ENCODE results near the gene CYTH4. TPM values are rescaled to one million over a fixed set of nuclear protein-coding genes. Genes with fewer than 3 reads are reported as not detected.
"Not testable (repeated sequence)": the region's sequence is repeated elsewhere in the genome, so short reads cannot be mapped to it uniquely, and the experiment has no call there.

The CYTH4 gene
- total and polyA plus RNA-seq, 9 donors, result 2.4 to 14.5 (median 6.2) TPM

DNA sequence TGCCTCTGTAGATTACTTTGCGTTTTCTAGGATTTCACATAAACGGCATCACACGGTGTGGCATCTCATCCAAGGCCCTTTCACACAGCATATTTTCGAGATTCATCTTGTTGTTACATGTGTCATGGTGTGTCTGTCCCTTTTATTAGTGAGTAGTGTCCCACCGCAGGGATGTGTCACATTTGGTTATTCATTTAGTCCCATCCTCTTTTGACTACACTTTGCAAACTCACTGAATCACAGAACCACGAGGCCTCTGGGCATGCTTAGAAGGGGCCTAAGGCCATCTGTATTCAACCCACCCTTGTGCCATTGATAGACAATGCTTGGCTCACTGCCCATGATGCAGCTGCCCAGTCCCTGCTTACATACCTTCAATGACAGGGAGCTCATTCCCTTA, 34.1 kb upstream of the CYTH4 start:
- no peaks in the 10 kb centered on the region for H3K27me3 ChIP-seq
- no peak for DNase-seq
- 61 to 74% (median 62%) methylated on average over 6 of the region's 6 CpGs for WGBS, 3 donors

DNA sequence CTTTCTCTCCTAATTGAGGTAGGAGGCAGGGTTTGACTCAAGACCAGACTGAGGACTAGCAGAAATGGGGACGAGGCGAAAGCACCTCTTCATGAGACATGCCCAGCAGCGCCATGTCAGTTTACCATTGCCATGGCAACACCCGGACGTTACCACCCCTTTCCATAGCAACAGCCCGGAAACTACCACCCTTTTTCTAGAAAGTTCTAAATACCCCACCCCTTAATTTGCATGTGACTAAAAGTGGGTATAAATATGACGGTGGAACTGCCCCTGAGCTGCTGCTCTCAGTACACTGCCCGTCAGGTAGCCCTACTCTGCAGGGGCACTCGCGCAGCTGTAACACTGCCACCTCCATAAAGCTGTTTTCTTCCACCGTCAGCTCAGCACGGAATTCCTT, 32.3 kb upstream of the CYTH4 start:
- WGBS, 3 donors, result 71 to 86% (median 80%) methylated on average over 12 of the region's 12 CpGs
- no peak for DNase-seq
- no peak for TF ChIP-seq POLR2A (IDR thresholded peaks at IDR 0.05)

More for the DNA sequence above, 34.1 kb upstream of the CYTH4 start:
- no peaks in the 10 kb centered on the region for H3K4me1 ChIP-seq (ENCODE audit: insufficient read depth)
- intact Hi-C loops (cut with DNase I), result no loop called here
- no peak overlapping the region for H3K4me3 ChIP-seq
- no peak overlapping the region for H3K27ac ChIP-seq
- no peaks in the 10 kb centered on the region for H3K9me3 ChIP-seq
- TF ChIP-seq, protein P1, sequence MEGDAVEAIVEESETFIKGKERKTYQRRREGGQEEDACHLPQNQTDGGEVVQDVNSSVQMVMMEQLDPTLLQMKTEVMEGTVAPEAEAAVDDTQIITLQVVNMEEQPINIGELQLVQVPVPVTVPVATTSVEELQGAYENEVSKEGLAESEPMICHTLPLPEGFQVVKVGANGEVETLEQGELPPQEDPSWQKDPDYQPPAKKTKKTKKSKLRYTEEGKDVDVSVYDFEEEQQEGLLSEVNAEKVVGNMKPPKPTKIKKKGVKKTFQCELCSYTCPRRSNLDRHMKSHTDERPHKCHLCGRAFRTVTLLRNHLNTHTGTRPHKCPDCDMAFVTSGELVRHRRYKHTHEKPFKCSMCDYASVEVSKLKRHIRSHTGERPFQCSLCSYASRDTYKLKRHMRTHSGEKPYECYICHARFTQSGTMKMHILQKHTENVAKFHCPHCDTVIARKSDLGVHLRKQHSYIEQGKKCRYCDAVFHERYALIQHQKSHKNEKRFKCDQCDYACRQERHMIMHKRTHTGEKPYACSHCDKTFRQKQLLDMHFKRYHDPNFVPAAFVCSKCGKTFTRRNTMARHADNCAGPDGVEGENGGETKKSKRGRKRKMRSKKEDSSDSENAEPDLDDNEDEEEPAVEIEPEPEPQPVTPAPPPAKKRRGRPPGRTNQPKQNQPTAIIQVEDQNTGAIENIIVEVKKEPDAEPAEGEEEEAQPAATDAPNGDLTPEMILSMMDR (IDR thresholded peaks at IDR 0.05), result no peak
- no peak for TF ChIP-seq POLR2A (IDR thresholded peaks at IDR 0.05)
- no peak for TF ChIP-seq EP300 (IDR thresholded peaks at IDR 0.05)
- no peaks in the 10 kb centered on the region for H3K36me3 ChIP-seq

DNA sequence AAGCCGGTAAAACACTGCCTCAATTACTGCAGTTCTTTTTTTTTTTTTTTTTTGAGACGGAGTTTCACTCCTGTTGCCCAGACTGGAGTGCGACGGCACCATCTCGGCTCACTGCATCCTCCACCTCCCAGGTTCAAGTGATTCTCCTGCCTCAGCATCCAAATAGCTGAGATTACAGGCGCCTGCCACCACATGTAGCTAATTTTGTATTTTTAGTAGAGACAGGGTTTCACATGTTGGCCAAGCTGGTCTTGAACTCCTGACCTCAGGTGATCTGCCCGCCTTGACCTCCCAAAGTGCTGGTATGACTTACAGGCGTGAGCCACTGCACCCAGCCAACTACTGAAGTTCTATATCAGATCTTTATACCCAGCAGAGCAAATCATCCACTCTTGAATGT, 30.5 kb upstream of the CYTH4 start:
- not testable (repeated sequence) for H3K9me3 ChIP-seq; H3K4me1 ChIP-seq (ENCODE audit: insufficient read depth); DNase-seq; H3K4me3 ChIP-seq; H3K36me3 ChIP-seq; H3K27me3 ChIP-seq; H3K27ac ChIP-seq
- intact Hi-C loops (cut with DNase I), result loop anchor here in 1 of 4 donors (10.0 kb wide), 1 partner anchor 87 kb away; no protein-coding TSS in a partner anchor
- 79 to 85% (median 84%) methylated on average over 8 of the region's 8 CpGs for WGBS, 3 donors

More for the DNA sequence above, 32.3 kb upstream of the CYTH4 start:
- H3K27me3 ChIP-seq, result no peaks in the 10 kb centered on the region
- H3K27ac ChIP-seq, result no peak overlapping the region
- no peaks in the 10 kb centered on the region for H3K9me3 ChIP-seq
- H3K4me1 ChIP-seq (ENCODE audit: insufficient read depth), result no peaks in the 10 kb centered on the region
- H3K36me3 ChIP-seq, result no peaks in the 10 kb centered on the region
- intact Hi-C loops (cut with DNase I), result loop anchor here in 1 of 4 donors (10.0 kb wide), 1 partner anchor 85 kb away; no protein-coding TSS in a partner anchor
- H3K4me3 ChIP-seq, result no peak overlapping the region

DNA sequence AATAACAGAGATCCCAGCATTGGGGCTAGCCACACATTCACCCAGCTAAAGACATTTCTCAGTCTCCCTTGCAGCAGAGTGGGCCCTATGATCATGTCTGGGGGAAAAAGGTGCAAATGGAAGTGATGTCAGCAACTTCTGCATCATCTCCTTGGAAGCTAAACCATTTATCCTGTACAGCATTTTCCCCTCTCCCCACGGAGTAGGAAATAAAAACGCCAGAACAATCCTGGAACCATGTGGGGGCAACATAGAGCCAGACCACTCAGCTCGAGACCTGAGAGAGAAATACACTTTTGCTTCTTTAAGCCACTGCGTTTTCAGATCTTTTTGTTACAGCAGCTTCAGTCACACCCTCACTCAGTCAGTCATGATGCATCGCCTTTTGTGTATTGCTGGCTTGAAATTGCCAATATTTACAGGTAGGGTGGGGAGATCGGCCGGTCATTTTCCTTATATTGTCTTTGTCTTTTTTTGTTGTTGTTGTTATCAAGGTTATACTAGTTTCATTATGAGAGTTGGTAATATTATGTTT, 29.1 kb upstream of the CYTH4 start:
- no peak for DNase-seq
- H3K4me1 ChIP-seq (ENCODE audit: insufficient read depth), result no peaks in the 10 kb centered on the region
- no peak overlapping the region for H3K4me3 ChIP-seq
- intact Hi-C loops (cut with DNase I), result loop anchor here in 1 of 4 donors (10.0 kb wide), 1 partner anchor 88 kb away; no protein-coding TSS in a partner anchor
- TF ChIP-seq, protein P1 (IDR thresholded peaks at IDR 0.05), result no peak
- TF ChIP-seq EP300 (IDR thresholded peaks at IDR 0.05) (no peak), POLR2A (IDR thresholded peaks at IDR 0.05) (no peak)
- no peaks in the 10 kb centered on the region for H3K9me3 ChIP-seq
- no peaks in the 10 kb centered on the region for H3K36me3 ChIP-seq
- H3K27ac ChIP-seq, result no peak overlapping the region
- WGBS, 3 donors, result 42 to 48% (median 46%) methylated on average over 7 of the region's 7 CpGs
- H3K27me3 ChIP-seq, result no peaks in the 10 kb centered on the region

DNA sequence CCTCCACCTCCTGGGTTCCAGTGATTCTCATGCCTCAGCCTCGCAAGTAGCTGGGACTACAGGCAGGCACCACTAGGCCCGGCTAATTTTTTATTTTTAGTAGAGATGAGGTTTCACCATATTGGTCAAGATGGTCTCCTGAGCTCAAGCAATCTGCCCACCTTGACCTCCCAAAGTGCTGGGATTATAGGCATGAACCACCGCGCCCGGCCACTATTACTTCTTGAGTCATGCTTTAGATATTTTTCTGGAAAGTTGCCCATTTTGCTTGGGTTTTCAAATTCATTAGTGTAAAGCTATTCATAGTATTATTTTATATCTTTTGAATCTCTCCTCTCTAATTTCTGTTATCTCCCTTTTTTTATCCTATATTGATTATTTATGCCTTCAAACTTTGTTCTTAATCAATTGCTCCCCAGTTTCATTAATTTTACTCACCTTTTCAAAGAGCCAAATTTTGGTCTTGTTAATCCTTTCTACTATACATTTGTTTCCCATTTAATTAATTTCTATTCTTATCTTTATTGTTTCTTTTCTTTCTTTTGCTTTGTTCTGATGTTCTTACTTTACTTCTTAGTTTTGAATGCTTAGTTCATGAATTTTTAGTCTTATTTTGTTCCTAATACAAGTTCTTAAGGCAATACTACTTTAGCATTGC, 28.0 kb upstream of the CYTH4 start:
- Histone ChIP-seq H3K27me3 (no peaks in the 10 kb centered on the region), H3K4me3 (no peak overlapping the region), H3K9me3 (no peaks in the 10 kb centered on the region), H3K27ac (no peak overlapping the region), H3K36me3 (no peaks in the 10 kb centered on the region), H3K4me1 (ENCODE audit: insufficient read depth) (no peaks in the 10 kb centered on the region)
- intact Hi-C loops (cut with DNase I), result loop anchor here in 1 of 4 donors (10.0 kb wide), 1 partner anchor 90 kb away; no protein-coding TSS in a partner anchor
- DNase-seq, result no peak
- no peak for TF ChIP-seq POLR2A (IDR thresholded peaks at IDR 0.05)
- TF ChIP-seq EP300 (IDR thresholded peaks at IDR 0.05), result no peak
- TF ChIP-seq, protein P1 (IDR thresholded peaks at IDR 0.05), result no peak
- 72 to 80% (median 77%) methylated on average over 5 of the region's 5 CpGs for WGBS, 3 donors

All from ovary (tissue), 9 donors.